K562 (cell line): ENCODE data around the gene CALU. TPM values are rescaled to one million over a fixed set of nuclear protein-coding genes. Genes with fewer than 3 reads are reported as not detected.

ENCODE experiments used
- BCOR ChIP-seq: fragments of 450-650 bp; IDR thresholded peaks from 2 replicates; pipeline ENCODE4 v1.6.1; 2016
- CBX2 ChIP-seq: fragments of 200-600 bp; sonication (generic); IDR thresholded peaks from one replicate; pipeline ENCODE4 v1.6.1; 2012; ENCODE audit warnings: mild to moderate bottlenecking, low read length, inconsistent platforms; ENCODE audit not compliant: insufficient read depth, poor library complexity, severe bottlenecking
- EGR1 ChIP-seq: fragments of 450-650 bp; conservative IDR thresholded peaks from 2 replicates; pipeline ENCODE4 v1.6.1; 2017; ENCODE audit warnings: mild to moderate bottlenecking
- ELF4 ChIP-seq: fragments of 450-650 bp; formaldehyde crosslinking; IDR thresholded peaks from 2 replicates; pipeline ENCODE4 v1.4.0; 2022; ENCODE audit warnings: missing genetic modification characterization
- HIVEP1 ChIP-seq: fragments of 250-450 bp; sonication (Bioruptor Pico); IDR thresholded peaks from 2 replicates; pipeline ENCODE4 v1.4.0; 2020; ENCODE audit warnings: mild to moderate bottlenecking
- MEF2A ChIP-seq: IDR thresholded peaks from 2 replicates; pipeline ENCODE4 v1.6.1; 2011; ENCODE audit warnings: low read depth, mild to moderate bottlenecking, low read length, moderate library complexity; ENCODE audit not compliant: control insufficient read depth
- MTA3 ChIP-seq: fragments of 450-650 bp; formaldehyde crosslinking; IDR thresholded peaks from 2 replicates; pipeline ENCODE4 v1.6.1; 2017; ENCODE audit warnings: mild to moderate bottlenecking, borderline replicate concordance
- MXI1 ChIP-seq: IDR thresholded peaks from 2 replicates; pipeline ENCODE4 v1.6.1; 2011; ENCODE audit warnings: low read depth, mild to moderate bottlenecking, improper control_type of control experiment, low read length
- NBN ChIP-seq: fragments of 450-650 bp; IDR thresholded peaks from 2 replicates; pipeline ENCODE4 v1.6.1; 2016; ENCODE audit warnings: low read depth, mild to moderate bottlenecking
- OTX1 ChIP-seq: fragments of 450-650 bp; formaldehyde crosslinking; IDR thresholded peaks from 2 replicates; pipeline ENCODE4 v1.4.0; 2022; ENCODE audit warnings: mild to moderate bottlenecking
- PRMT5 ChIP-seq: sonication (generic); formaldehyde crosslinking; IDR thresholded peaks from 2 replicates; pipeline ENCODE4 v1.5.0; 2020; ENCODE audit warnings: missing genetic modification reagents
- RCOR1 ChIP-seq, 2 experiments: IDR thresholded peaks; 2 replicates each; pipeline ENCODE4 v1.6.1; 2012; ENCODE audit warnings: low read depth in 2 of 2, low read length in 2 of 2, borderline replicate concordance in 1 of 2, improper control_type of control experiment in 1 of 2
- SIX5 ChIP-seq, 2 experiments: IDR thresholded peaks; 2 replicates each; pipeline ENCODE4 v1.6.1; 2011; ENCODE audit warnings: low read length in 2 of 2, borderline replicate concordance in 1 of 2, low read depth in 1 of 2, mild to moderate bottlenecking in 1 of 2, moderate library complexity in 1 of 2; ENCODE audit not compliant: insufficient read depth in 1 of 2
- USF1 ChIP-seq: sonication (generic); formaldehyde crosslinking; IDR thresholded peaks from 2 replicates; pipeline ENCODE4 v1.9.0; 2022; ENCODE audit warnings: mild to moderate bottlenecking, missing genetic modification reagents
- ZBTB1 ChIP-seq: sonication (generic); formaldehyde crosslinking; IDR thresholded peaks from 2 replicates; pipeline ENCODE4 v1.8.1; 2023; ENCODE audit warnings: missing genetic modification reagents, low read depth, mild to moderate bottlenecking, borderline replicate concordance
- ZNF134 ChIP-seq: fragments of 250-450 bp; sonication (Bioruptor Pico); conservative IDR thresholded peaks from 2 replicates; pipeline ENCODE4 v1.4.0; 2020
- ZNF24 ChIP-seq: fragments of 450-650 bp; IDR thresholded peaks from 2 replicates; pipeline ENCODE4 v1.6.1; 2016
- polyA plus RNA-seq, 8 experiments: library from polyadenylated mRNA; depleted of rRNA in 4 of 8; stranded (reverse) in 5 of 8; unstranded in 3 of 8; fragments of >200 nt; fragmentation: Nextera tagmentation in 2 of 8; fragmentation: Illumina TruSeq in 1 of 8; extraction: Ambion mirVana in 2 of 8; extraction: Trizol in 1 of 8; gene quantifications; 2 replicates each; pipeline versions ENCODE4 v1.2.1 to v1.2.3, GENCODE V29; 2011 to 2014; ENCODE audit warnings: inconsistent platforms in 1 of 8, missing spikeins in 1 of 8
- total RNA-seq, 7 experiments: library from RNA; depleted of rRNA in 6 of 7; stranded (reverse); fragments of >200 nt in 6 of 7; fragmentation: Illumina TruSeq in 2 of 7; extraction: Trizol in 2 of 7; gene quantifications; 2 replicates each; pipeline versions ENCODE4 v1.2.1 to v1.2.3, GENCODE V29; 2011 to 2021; ENCODE audit warnings: low replicate concordance in 1 of 7
- TF ChIP-seq, protein P1 (sequence below): fragments of 250-450 bp; sonication (Bioruptor Pico); IDR thresholded peaks from 2 replicates; pipeline ENCODE4 v1.8.0; 2022; ENCODE audit warnings: moderate library complexity, mild to moderate bottlenecking, inconsistent platforms
- TF ChIP-seq, protein P2 (sequence below): sonication (generic); formaldehyde crosslinking; IDR thresholded peaks from 2 replicates; pipeline ENCODE4 v1.8.1; 2022; ENCODE audit warnings: missing genetic modification reagents
- TF ChIP-seq, protein P3 (sequence below): sonication (generic); formaldehyde crosslinking; IDR thresholded peaks from 2 replicates; pipeline ENCODE4 v1.8.1; 2023; ENCODE audit warnings: mild to moderate bottlenecking, missing genetic modification reagents
- TF ChIP-seq, protein P4 (sequence below): fragments of 450-650 bp; formaldehyde crosslinking; IDR thresholded peaks from 2 replicates; pipeline ENCODE4 v1.4.0; 2020; ENCODE audit warnings: mild to moderate bottlenecking, moderate library complexity

CALU gene
- total and polyA plus RNA-seq, 9 of the 15 experiments (the other 6 are each of a cell fraction or from before 2014, with no cell fraction given) = 166 to 286 (median 215) TPM

DNA sequence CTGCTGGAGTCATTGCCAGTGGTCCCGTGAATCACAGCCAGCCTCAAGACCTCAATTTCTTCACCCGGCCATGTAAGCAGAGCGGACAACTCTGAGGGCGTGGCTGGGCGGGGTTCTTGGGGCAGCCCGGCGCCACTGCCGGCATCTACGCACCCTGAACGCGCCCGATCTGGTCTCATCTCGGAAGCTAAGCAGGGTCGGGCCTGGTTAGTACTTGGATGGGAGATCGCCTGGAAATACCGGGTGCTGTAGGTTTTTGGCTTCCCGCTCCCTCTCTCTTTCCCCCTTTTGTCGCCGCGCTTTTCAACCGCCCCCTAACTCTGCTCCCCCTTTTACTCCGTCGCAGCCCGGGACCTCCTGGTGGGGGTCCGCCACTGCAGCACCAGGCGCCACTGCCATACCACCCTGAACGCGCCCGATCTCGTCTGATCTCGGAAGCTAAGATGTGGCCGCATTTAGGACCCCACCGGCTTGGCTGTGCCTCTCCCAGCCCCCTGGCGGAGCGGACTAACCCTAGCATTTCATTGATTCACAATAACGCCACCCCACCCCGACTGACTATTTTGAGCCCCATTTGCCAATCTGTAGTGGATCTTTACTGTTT, 41.8 kb upstream of the CALU start (continued):
- TF ChIP-seq CBX2 = no peak
- TF ChIP-seq, protein P1, sequence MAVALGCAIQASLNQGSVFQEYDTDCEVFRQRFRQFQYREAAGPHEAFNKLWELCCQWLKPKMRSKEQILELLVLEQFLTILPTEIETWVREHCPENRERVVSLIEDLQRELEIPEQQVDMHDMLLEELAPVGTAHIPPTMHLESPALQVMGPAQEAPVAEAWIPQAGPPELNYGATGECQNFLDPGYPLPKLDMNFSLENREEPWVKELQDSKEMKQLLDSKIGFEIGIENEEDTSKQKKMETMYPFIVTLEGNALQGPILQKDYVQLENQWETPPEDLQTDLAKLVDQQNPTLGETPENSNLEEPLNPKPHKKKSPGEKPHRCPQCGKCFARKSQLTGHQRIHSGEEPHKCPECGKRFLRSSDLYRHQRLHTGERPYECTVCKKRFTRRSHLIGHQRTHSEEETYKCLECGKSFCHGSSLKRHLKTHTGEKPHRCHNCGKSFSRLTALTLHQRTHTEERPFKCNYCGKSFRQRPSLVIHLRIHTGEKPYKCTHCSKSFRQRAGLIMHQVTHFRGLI = no peak
- no peak for TF ChIP-seq USF1
- no peak for TF ChIP-seq PRMT5
- TF ChIP-seq ZBTB1 (CRISPR knock-in tag) = peak; percentile 18; the same call in 1 of the 2 replicates
- TF ChIP-seq, protein P2, sequence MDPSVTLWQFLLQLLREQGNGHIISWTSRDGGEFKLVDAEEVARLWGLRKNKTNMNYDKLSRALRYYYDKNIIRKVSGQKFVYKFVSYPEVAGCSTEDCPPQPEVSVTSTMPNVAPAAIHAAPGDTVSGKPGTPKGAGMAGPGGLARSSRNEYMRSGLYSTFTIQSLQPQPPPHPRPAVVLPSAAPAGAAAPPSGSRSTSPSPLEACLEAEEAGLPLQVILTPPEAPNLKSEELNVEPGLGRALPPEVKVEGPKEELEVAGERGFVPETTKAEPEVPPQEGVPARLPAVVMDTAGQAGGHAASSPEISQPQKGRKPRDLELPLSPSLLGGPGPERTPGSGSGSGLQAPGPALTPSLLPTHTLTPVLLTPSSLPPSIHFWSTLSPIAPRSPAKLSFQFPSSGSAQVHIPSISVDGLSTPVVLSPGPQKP = no peak
- no peak for TF ChIP-seq SIX5 (IDR thresholded peaks at IDR 0.05; ENCODE audit: borderline replicate concordance in 1 of 2, insufficient read depth in 1 of 2, low read depth in 1 of 2, low read length in 2 of 2)
- TF ChIP-seq MEF2A = 0 out of 2 replicates have a peak, but pooled peaks have one; percentile 45
- TF ChIP-seq BCOR = peak; percentile 95
- TF ChIP-seq HIVEP1 (CRISPR knock-in tag) = peak; percentile 81; the same call in 1 of the 2 replicates
- TF ChIP-seq MXI1 = no peak
- peak; percentile 87 for TF ChIP-seq OTX1 (CRISPR knock-in tag)
- TF ChIP-seq MTA3 = peak; percentile 90
- 0 out of 2 replicates have a peak, but pooled peaks have one; percentile 6 for TF ChIP-seq ELF4 (CRISPR knock-in tag)
- no peak for TF ChIP-seq ZNF134 (CRISPR knock-in tag)
- TF ChIP-seq EGR1 = no peak
- TF ChIP-seq RCOR1 (IDR thresholded peaks at IDR 0.05; ENCODE audit: borderline replicate concordance in 1 of 2, low read depth in 2 of 2, low read length in 2 of 2) = peak in 1 of 2 experiments; percentile 83; a peak in 3 of 4 replicates
- TF ChIP-seq ZNF24 = peak; percentile 40; the same call in 1 of the 2 replicates
- TF ChIP-seq, protein P3, sequence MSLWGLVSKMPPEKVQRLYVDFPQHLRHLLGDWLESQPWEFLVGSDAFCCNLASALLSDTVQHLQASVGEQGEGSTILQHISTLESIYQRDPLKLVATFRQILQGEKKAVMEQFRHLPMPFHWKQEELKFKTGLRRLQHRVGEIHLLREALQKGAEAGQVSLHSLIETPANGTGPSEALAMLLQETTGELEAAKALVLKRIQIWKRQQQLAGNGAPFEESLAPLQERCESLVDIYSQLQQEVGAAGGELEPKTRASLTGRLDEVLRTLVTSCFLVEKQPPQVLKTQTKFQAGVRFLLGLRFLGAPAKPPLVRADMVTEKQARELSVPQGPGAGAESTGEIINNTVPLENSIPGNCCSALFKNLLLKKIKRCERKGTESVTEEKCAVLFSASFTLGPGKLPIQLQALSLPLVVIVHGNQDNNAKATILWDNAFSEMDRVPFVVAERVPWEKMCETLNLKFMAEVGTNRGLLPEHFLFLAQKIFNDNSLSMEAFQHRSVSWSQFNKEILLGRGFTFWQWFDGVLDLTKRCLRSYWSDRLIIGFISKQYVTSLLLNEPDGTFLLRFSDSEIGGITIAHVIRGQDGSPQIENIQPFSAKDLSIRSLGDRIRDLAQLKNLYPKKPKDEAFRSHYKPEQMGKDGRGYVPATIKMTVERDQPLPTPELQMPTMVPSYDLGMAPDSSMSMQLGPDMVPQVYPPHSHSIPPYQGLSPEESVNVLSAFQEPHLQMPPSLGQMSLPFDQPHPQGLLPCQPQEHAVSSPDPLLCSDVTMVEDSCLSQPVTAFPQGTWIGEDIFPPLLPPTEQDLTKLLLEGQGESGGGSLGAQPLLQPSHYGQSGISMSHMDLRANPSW (CRISPR knock-in tag) = peak; percentile 81; the same call in 1 of the 2 replicates
- TF ChIP-seq, protein P4, sequence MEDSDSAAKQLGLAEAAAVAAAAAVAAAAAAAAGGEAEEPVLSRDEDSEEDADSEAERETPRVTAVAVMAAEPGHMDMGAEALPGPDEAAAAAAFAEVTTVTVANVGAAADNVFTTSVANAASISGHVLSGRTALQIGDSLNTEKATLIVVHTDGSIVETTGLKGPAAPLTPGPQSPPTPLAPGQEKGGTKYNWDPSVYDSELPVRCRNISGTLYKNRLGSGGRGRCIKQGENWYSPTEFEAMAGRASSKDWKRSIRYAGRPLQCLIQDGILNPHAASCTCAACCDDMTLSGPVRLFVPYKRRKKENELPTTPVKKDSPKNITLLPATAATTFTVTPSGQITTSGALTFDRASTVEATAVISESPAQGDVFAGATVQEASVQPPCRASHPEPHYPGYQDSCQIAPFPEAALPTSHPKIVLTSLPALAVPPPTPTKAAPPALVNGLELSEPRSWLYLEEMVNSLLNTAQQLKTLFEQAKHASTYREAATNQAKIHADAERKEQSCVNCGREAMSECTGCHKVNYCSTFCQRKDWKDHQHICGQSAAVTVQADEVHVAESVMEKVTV (CRISPR knock-in tag) = peak; percentile 46; the same call in 1 of the 2 replicates
- TF ChIP-seq NBN = peak; percentile 92
